K562 (cell line): Measurements from ENCODE around the gene XPNPEP1. TPM values are rescaled to one million over a fixed set of nuclear protein-coding genes. Genes with fewer than 3 reads are reported as not detected.

Experiments
- ATAC-seq: fragments of 200-7000 bp; cut with Tn5 transposase; 3 replicates; pipeline ENCODE4 v1.9.1; 2020; ENCODE audit warnings: moderate library complexity
- BruUV-seq: library from RNA; stranded (reverse); fragments of 400-500 nt; replicated peaks from 2 replicates; lab custom pipeline; 2021; lab: Mats Ljungman, UMichigan
- CTCF ChIA-PET: fragments of 300-600 bp; formaldehyde crosslinking; extraction: SDS; loops from one replicate; lab custom pipeline; 2021; ENCODE audit warnings: low intra/inter-chr PET ratio; lab: Yijun Ruan, JAX
- POLR2A ChIA-PET: fragments of 300-600, 350-650 bp; sonication (Branson Sonifier 250); formaldehyde crosslinking; extraction: SDS; loops from one replicate; lab custom pipeline; 2021; ENCODE audit warnings: antibody characterized with exemption, inconsistent platforms; lab: Yijun Ruan, JAX
- DNase-seq, 4 experiments: peaks; one replicate each; pipeline versions ENCODE4 v3.0.0 to v3.0.0-alpha.2; 2011 to 2018; ENCODE audit warnings: low spot score in 3 of 4, mixed read lengths in 3 of 4; ENCODE audit errors: extremely low read depth in 1 of 4
- FAIRE-seq: peaks from 2 replicates; lab custom pipeline; 2011; peaks lifted over from hg19 to GRCh38; lab: Jason Lieb, UNC
- H2AFZ ChIP-seq: 2 replicates; pipeline ENCODE4 v1.6.0; 2011; ENCODE audit warnings: low read depth, low read length, control low read depth, inconsistent platforms
- H3K27ac ChIP-seq: fragments of 200-600 bp; 3 replicates; pipeline ENCODE4 v1.8.0; 2011; ENCODE audit warnings: low read depth, mild to moderate bottlenecking, control low read depth, inconsistent platforms, low read length, moderate library complexity, mixed read lengths; ENCODE audit errors: extremely low read depth
- H3K27me3 ChIP-seq, 2 experiments: fragments of 300-600 bp in 1 of 2; 2 replicates in 1 of 2; 3 replicates in 1 of 2; pipeline versions ENCODE4 v1.6.0 to v1.8.0; 2011; ENCODE audit warnings: inconsistent platforms in 2 of 2, low read length in 2 of 2, mild to moderate bottlenecking in 1 of 2, mixed read lengths in 1 of 2, moderate library complexity in 1 of 2; ENCODE audit not compliant: control insufficient read depth in 2 of 2, insufficient read depth in 2 of 2
- H3K36me3 ChIP-seq: fragments of 300-600 bp; 3 replicates; pipeline ENCODE4 v1.8.0; 2011; ENCODE audit warnings: mild to moderate bottlenecking, low read length, inconsistent platforms; ENCODE audit not compliant: control insufficient read depth, insufficient read depth
- H3K4me1 ChIP-seq, 2 experiments: fragments of 200-600 bp in 1 of 2; replicated peaks in 1 of 2; 2 replicates in 1 of 2; 3 replicates in 1 of 2; pipeline versions ENCODE4 v1.5.1 to v1.8.0; 2011; ENCODE audit warnings: inconsistent platforms in 2 of 2, low read length in 2 of 2, mild to moderate bottlenecking in 1 of 2, mixed read lengths in 1 of 2, moderate library complexity in 1 of 2; ENCODE audit not compliant: control insufficient read depth in 2 of 2, insufficient read depth in 2 of 2
- H3K4me2 ChIP-seq: 2 replicates; pipeline ENCODE4 v1.6.1; 2011; ENCODE audit warnings: low read length, control low read depth, inconsistent platforms, mixed read lengths; ENCODE audit not compliant: insufficient read depth
- H3K4me3 ChIP-seq: fragments of 200-600 bp; sonication (generic), shearing (Covaris generic); 2 replicates; pipeline ENCODE4 v1.5.1; 2016; ENCODE audit warnings: control low read depth, inconsistent platforms
- H3K79me2 ChIP-seq: fragments of 200-600 bp; 3 replicates; pipeline ENCODE4 v1.8.0; 2011; ENCODE audit warnings: low read length, inconsistent platforms; ENCODE audit not compliant: control insufficient read depth, insufficient read depth
- H3K9ac ChIP-seq, 2 experiments: 2 replicates each; pipeline versions ENCODE4 v1.6.0 to v1.6.1; 2011; ENCODE audit warnings: low read depth in 2 of 2, low read length in 2 of 2, control low read depth in 1 of 2, inconsistent platforms in 1 of 2, mild to moderate bottlenecking in 1 of 2, mixed read lengths in 1 of 2; ENCODE audit not compliant: insufficient read depth in 1 of 2
- H3K9me1 ChIP-seq: one replicate; pipeline ENCODE4 v1.6.0; 2011; ENCODE audit warnings: inconsistent platforms, mild to moderate bottlenecking, low read length, moderate library complexity; ENCODE audit not compliant: control insufficient read depth, insufficient read depth
- H3K9me3 ChIP-seq: replicated peaks from 2 replicates; pipeline ENCODE4 v1.5.1; 2011; ENCODE audit warnings: low read depth, low read length, inconsistent platforms; ENCODE audit not compliant: control insufficient read depth, insufficient read depth
- H4K20me1 ChIP-seq: replicated peaks from 2 replicates; pipeline ENCODE4 v1.6.1; 2011; ENCODE audit warnings: low read length, inconsistent platforms, mixed read lengths; ENCODE audit not compliant: control insufficient read depth, insufficient read depth
- BCOR ChIP-seq: fragments of 450-650 bp; IDR thresholded peaks from 2 replicates; pipeline ENCODE4 v1.6.1; 2016
- BRF2 ChIP-seq: IDR thresholded peaks from 3 replicates; pipeline ENCODE4 v1.6.1; 2011; ENCODE audit warnings: borderline replicate concordance, mild to moderate bottlenecking; ENCODE audit not compliant: insufficient read length, insufficient read depth
- CREM ChIP-seq: IDR thresholded peaks from 2 replicates; pipeline ENCODE4 v1.6.1; 2014; ENCODE audit warnings: antibody characterized with exemption, low read depth
- MEF2A ChIP-seq: IDR thresholded peaks from 2 replicates; pipeline ENCODE4 v1.6.1; 2011; ENCODE audit warnings: low read depth, mild to moderate bottlenecking, low read length, moderate library complexity; ENCODE audit not compliant: control insufficient read depth
- MTF1 ChIP-seq: fragments of 250-450 bp; sonication (Bioruptor Pico); IDR thresholded peaks from 2 replicates; pipeline ENCODE4 v1.9.0; 2021; ENCODE audit warnings: moderate library complexity, mild to moderate bottlenecking, inconsistent platforms, borderline replicate concordance
- RBM25 ChIP-seq: fragments of 200-400 bp; formaldehyde crosslinking; IDR thresholded peaks from 2 replicates; pipeline ENCODE4 v1.6.1; 2018; ENCODE audit warnings: low read length, low read depth, moderate library complexity; ENCODE audit not compliant: severe bottlenecking
- ZNF639 ChIP-seq, 2 experiments: fragments of 200-800 bp in 1 of 2; sonication (Bioruptor generic) in 1 of 2; sonication (generic) in 1 of 2; formaldehyde crosslinking in 1 of 2; IDR thresholded peaks in 1 of 2; conservative IDR thresholded peaks in 1 of 2; 2 replicates each; pipeline versions ENCODE4 v1.5.0 to v1.6.1; 2016 to 2020; ENCODE audit warnings: missing compliant biosample characterization in 1 of 2, missing genetic modification characterization in 1 of 2, missing genetic modification reagents in 1 of 2
- ZNF780A ChIP-seq: fragments of 250-450 bp; sonication (Bioruptor Pico); IDR thresholded peaks from 2 replicates; pipeline ENCODE4 v1.5.0; 2021; ENCODE audit warnings: mild to moderate bottlenecking
- WGBS: fragments of 100-300 bp; shearing (Covaris generic); methylation state at CpG from one replicate; pipeline ENCODE4 v1.1.6; 2016; ENCODE audit warnings: low coverage, mixed read lengths; ENCODE audit not compliant: insufficient coverage; ENCODE audit errors: missing lambda C conversion rate; 5-methylcytosine and 5-hydroxymethylcytosine counted together
- in situ Hi-C: fragments of 300-500 bp; cut with MboI; formaldehyde crosslinking; loops from 4 replicates; pipeline ENCODE4 v1.15.0; 2018; ENCODE audit warnings: inconsistent platforms, mixed read lengths
- intact Hi-C: fragments of 100-400 bp; cut with micrococcal nuclease; formaldehyde crosslinking; loops from 2 replicates; pipeline ENCODE4 v1.14.2; 2022
- polyA plus RNA-seq, 8 experiments: library from polyadenylated mRNA; depleted of rRNA in 4 of 8; stranded (reverse) in 5 of 8; unstranded in 3 of 8; fragments of >200 nt; fragmentation: Nextera tagmentation in 2 of 8; fragmentation: Illumina TruSeq in 1 of 8; extraction: Ambion mirVana in 2 of 8; extraction: Trizol in 1 of 8; gene quantifications; 2 replicates each; pipeline versions ENCODE4 v1.2.1 to v1.2.3, GENCODE V29; 2011 to 2014; ENCODE audit warnings: inconsistent platforms in 1 of 8, missing spikeins in 1 of 8
- total RNA-seq, 7 experiments: library from RNA; depleted of rRNA in 6 of 7; stranded (reverse); fragments of >200 nt in 6 of 7; fragmentation: Illumina TruSeq in 2 of 7; extraction: Trizol in 2 of 7; gene quantifications; 2 replicates each; pipeline versions ENCODE4 v1.2.1 to v1.2.3, GENCODE V29; 2011 to 2021; ENCODE audit warnings: low replicate concordance in 1 of 7
- TF ChIP-seq, protein P1 (sequence below): fragments of 450-650 bp; formaldehyde crosslinking; IDR thresholded peaks from 2 replicates; pipeline ENCODE4 v1.4.0; 2022; ENCODE audit warnings: mild to moderate bottlenecking, moderate library complexity
- TF ChIP-seq, protein P2 (sequence below): sonication (generic); formaldehyde crosslinking; IDR thresholded peaks from 2 replicates; pipeline ENCODE4 v1.8.1; 2023; ENCODE audit warnings: mild to moderate bottlenecking, missing genetic modification reagents, moderate library complexity

XPNPEP1 gene
- total and polyA plus RNA-seq, 9 of the 15 experiments (the other 6 are each of a cell fraction or from before 2014, with no cell fraction given): 24.2 to 93.5 (median 40.1) TPM

DNA sequence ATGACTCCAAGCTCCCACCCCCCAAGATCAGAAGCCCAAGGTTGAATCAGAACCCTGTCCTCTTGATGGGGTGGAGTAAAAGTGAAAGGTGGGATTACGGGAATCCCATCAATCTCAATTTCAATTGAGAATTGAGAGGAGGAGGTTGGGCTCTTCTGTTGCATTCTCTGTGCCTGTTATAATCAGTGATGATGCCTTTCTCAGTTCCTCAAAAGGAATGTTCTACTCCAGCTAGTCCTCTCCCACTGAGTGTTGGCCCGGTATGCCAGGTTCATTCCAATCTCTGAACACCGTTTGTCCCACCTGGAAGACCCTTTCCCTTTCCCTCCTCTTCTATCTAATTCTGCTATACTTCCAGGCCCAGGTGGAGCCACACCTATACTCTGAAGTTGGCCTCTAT is 17.2 kb upstream of the XPNPEP1 start (continued):
- TF ChIP-seq, protein P1, sequence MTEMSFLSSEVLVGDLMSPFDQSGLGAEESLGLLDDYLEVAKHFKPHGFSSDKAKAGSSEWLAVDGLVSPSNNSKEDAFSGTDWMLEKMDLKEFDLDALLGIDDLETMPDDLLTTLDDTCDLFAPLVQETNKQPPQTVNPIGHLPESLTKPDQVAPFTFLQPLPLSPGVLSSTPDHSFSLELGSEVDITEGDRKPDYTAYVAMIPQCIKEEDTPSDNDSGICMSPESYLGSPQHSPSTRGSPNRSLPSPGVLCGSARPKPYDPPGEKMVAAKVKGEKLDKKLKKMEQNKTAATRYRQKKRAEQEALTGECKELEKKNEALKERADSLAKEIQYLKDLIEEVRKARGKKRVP (CRISPR knock-in tag): no peak
- TF ChIP-seq MEF2A (no peak), MTF1 (CRISPR knock-in tag) (no peak), ZNF639 (CRISPR knock-in tag; conservative IDR thresholded peaks at IDR 0.05 in 1 of 2, IDR thresholded peaks at IDR 0.05 in 1 of 2) (no peak), CREM (no peak)
- TF ChIP-seq, protein P2, sequence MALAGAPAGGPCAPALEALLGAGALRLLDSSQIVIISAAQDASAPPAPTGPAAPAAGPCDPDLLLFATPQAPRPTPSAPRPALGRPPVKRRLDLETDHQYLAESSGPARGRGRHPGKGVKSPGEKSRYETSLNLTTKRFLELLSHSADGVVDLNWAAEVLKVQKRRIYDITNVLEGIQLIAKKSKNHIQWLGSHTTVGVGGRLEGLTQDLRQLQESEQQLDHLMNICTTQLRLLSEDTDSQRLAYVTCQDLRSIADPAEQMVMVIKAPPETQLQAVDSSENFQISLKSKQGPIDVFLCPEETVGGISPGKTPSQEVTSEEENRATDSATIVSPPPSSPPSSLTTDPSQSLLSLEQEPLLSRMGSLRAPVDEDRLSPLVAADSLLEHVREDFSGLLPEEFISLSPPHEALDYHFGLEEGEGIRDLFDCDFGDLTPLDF (CRISPR knock-in tag): no peak

DNA sequence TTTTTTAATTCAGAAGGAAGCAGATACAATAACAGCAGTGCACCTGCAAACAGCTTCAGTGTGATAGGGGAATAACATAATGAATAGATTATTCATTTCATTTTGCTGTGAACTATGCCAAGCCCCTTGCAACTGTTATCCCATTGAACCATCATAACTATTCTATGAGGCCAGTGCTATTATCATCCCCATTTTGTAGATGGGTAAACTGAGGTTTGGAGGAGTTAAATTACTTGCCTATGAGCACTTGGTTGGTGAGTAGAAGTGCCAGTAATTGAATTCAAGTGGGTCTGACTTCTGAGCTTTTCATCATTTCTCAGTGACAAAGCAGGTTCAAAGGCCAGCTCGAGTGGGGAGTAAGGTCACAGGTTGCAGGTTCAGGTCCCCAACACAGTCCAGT is 16.8 kb upstream of the XPNPEP1 start:
- peaks cover 0 to 7% of the 10 kb centered on the region in 2 experiments; a peak in 3 of 5 replicates for H3K4me1 ChIP-seq
- FAIRE-seq (no peak), DNase-seq (no peak), ATAC-seq (no peak)
- TF ChIP-seq BRF2 (no peak), RBM25 (peak; percentile 88), ZNF780A (no peak), BCOR (peak; percentile 52; the same call in 1 of the 2 replicates)
- POLR2A ChIA-PET: interaction anchor here (0.6 kb wide), 1 partner anchor 766 kb away, joined by 4 read pairs; no protein-coding TSS in a partner anchor
- no peaks in the 10 kb centered on the region for H3K36me3 ChIP-seq
- no peaks in the 10 kb centered on the region for H3K79me2 ChIP-seq
- H3K27ac ChIP-seq: no peak overlapping the region
- WGBS: 20% methylated on average over 1 of the region's 1 CpG
- no peak overlapping the region for H3K4me3 ChIP-seq
- no peak overlapping the region for H3K9ac ChIP-seq
- H4K20me1 ChIP-seq: no peaks in the 10 kb centered on the region
- no peaks in the 10 kb centered on the region for H3K9me1 ChIP-seq
- no TSS peak for BruUV-seq
- no peaks in the 10 kb centered on the region for H3K9me3 ChIP-seq
- no peak overlapping the region for H3K4me2 ChIP-seq
- H3K27me3 ChIP-seq: no peaks in the 10 kb centered on the region
- CTCF ChIA-PET: no interaction called here
- intact Hi-C loops (no loop called here), in situ Hi-C loops (no loop called here)
- H2AFZ ChIP-seq: no peak overlapping the region
